ENCODE measurements around the gene AK4.

DNA sequence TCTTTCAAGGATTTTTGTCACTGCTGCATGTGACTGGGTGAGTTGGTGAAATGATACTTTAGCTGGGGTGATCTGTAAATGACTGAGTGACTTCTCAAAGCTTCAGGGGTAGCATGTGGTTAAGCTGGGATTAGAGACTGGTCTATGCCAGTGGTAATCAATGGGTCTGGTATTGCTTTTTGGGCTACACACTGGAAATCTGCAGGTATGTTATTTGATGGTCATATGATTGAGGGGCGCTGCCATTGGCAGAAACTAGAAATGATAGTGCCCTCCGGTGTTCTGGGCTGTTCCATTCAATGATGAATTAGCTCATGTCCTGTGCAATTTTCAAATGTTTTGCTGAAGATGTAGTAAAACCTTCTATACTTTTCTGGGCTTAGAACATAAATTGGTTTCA lies 121.6 kb downstream of the AK4 start:
- TF ChIP-seq, protein P1, sequence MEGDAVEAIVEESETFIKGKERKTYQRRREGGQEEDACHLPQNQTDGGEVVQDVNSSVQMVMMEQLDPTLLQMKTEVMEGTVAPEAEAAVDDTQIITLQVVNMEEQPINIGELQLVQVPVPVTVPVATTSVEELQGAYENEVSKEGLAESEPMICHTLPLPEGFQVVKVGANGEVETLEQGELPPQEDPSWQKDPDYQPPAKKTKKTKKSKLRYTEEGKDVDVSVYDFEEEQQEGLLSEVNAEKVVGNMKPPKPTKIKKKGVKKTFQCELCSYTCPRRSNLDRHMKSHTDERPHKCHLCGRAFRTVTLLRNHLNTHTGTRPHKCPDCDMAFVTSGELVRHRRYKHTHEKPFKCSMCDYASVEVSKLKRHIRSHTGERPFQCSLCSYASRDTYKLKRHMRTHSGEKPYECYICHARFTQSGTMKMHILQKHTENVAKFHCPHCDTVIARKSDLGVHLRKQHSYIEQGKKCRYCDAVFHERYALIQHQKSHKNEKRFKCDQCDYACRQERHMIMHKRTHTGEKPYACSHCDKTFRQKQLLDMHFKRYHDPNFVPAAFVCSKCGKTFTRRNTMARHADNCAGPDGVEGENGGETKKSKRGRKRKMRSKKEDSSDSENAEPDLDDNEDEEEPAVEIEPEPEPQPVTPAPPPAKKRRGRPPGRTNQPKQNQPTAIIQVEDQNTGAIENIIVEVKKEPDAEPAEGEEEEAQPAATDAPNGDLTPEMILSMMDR (IDR thresholded peaks at IDR 0.05), result no peak
- no peak for TF ChIP-seq ZFX (IDR thresholded peaks at IDR 0.05; ENCODE audit: borderline replicate concordance)

Data from 22Rv1 (cell line).